SW 1271 (cell line): ENCODE measurements around the gene OR51I2.

Experiments used
- DNase-seq, 2 experiments: peaks; one replicate each; lab custom pipeline; 2025; lab: John Stamatoyannopoulos, UW

OR51I2 gene

GRCh38 chr11:5449023-5449422 lies at the start of gene OR51I2:
TSS of gene OR51I2 (plus strand) at chr11:5449323. CDS start at chr11:5453489, 4,166 bp downstream.
- no peak for DNase-seq

- no peak for DNase-seq
Measured at GRCh38 chr11:5405173-5405572, 44.0 kb upstream of the OR51I2 start.

- no peak for DNase-seq
Measured at GRCh38 chr11:5420993-5421392, 28.1 kb upstream of the OR51I2 start.

GRCh38 chr11:5421811-5422210 lies 27.3 kb upstream of the OR51I2 start, which contains the start of gene OR51Q1:
TSS of gene OR51Q1 (plus strand) at chr11:5422111. CDS start at chr11:5422201, 90 bp downstream.
- DNase-seq = no peak

GRCh38 chr11:5423131-5423530 lies 26.0 kb upstream of the OR51I2 start:
- no peak for DNase-seq

- DNase-seq = no peak
Measured at GRCh38 chr11:5441414-5441813, 7.7 kb upstream of the OR51I2 start, which contains the start of gene OR51I1. TSS of gene OR51I1 (minus strand) at chr11:5441514. CDS start at chr11:5441514, 0 bp downstream.

GRCh38 chr11:5443835-5444393 lies 5.2 kb upstream of the OR51I2 start:
- DNase-seq = no peak

- DNase-seq = no peak
Measured at GRCh38 chr11:5449432-5449831, 309 bp downstream of the OR51I2 start.

GRCh38 chr11:5460983-5461621 lies 12.0 kb downstream of the OR51I2 start:
- DNase-seq = no peak

GRCh38 chr11:5467527-5467926 lies 18.4 kb downstream of the OR51I2 start:
- no peak for DNase-seq

GRCh38 chr11:5473921-5474320 lies 24.8 kb downstream of the OR51I2 start:
- no peak for DNase-seq

- DNase-seq = peak in 1 of 2 experiments; percentile 23
Measured at GRCh38 chr11:5476186-5476819, 27.2 kb downstream of the OR51I2 start.

- DNase-seq = no peak
Measured at GRCh38 chr11:5486003-5486402, 36.9 kb downstream of the OR51I2 start.

GRCh38 chr11:5486421-5486820 lies 37.3 kb downstream of the OR51I2 start:
- DNase-seq = no peak

GRCh38 chr11:5488385-5488784 lies 39.3 kb downstream of the OR51I2 start, which contains the start of gene OR52D1:
TSS of gene OR52D1 (plus strand) at chr11:5488685. CDS start at chr11:5488707, 22 bp downstream.
- no peak for DNase-seq

- no peak for DNase-seq
Measured at GRCh38 chr11:5488798-5489399, 39.8 kb downstream of the OR51I2 start.

- no peak for DNase-seq
Measured at GRCh38 chr11:5489576-5490357, 40.6 kb downstream of the OR51I2 start.

- no peak for DNase-seq
Measured at GRCh38 chr11:5499671-5500070, 50.5 kb downstream of the OR51I2 start.

- no peak for DNase-seq
Measured at GRCh38 chr11:5500393-5500801, 51.3 kb downstream of the OR51I2 start.

- DNase-seq = no peak
Measured at GRCh38 chr11:5504403-5504921, 55.3 kb downstream of the OR51I2 start.

GRCh38 chr11:5505363-5506048 lies 56.4 kb downstream of the OR51I2 start:
- no peak for DNase-seq
